Heart left ventricle (tissue), 13 donors: ENCODE data around the gene TFEC.

Experiments used
- POLR2A ChIP-seq, 2 donors: fragments of 450-650 bp; IDR thresholded peaks; one replicate each; pipeline ENCODE4 v1.6.1; 2017; ENCODE audit warnings: antibody characterized with exemption in 2 of 2, mild to moderate bottlenecking in 2 of 2, moderate library complexity in 2 of 2
- TF ChIP-seq, protein P1 (sequence below), 12 donors: fragments of 200-600 bp; sonication (generic) in 4 of 12; IDR thresholded peaks; one replicate each; pipeline versions ENCODE4 v1.5.0 to v1.8.0; 2018 to 2022; ENCODE audit warnings: antibody characterized with exemption in 12 of 12, mild to moderate bottlenecking in 5 of 12
- donor health status: ischemic (EF 13 %, LVEDD 7.1; RV severe dilation, severe dysfunction).
- donor health status: DM: no; HTN: yes; CAD: no.
- donor health status: DM: no; HTN: no; CAD: no.
- donor health status: ischemic (EF 25% LVEDD 6.9; RV normal size, moderate dysfunction).
- donor health status: ischemic (EF 25% LVEDD 5.7; RV mildly dilated, moderate dysfunction).
- donor health status: ischemic (EF 35%, LVEDD 5.7; RV mildly dilated, moderate dysfunction).
- donor health status: nonischemic (EF 11% LVEDD 7.7; RV severe dilation, severe dysfunction).
- donor health status: DM: yes; HTN: yes; CAD: no.
- donor health status: PGD.
- donor health status: ischemic (EF 29% LVEDD 5.4; RV normal size, mild dysfunction).
- donor health status: nonischemic (EF 23%, LVEDD 6.1; RV moderate dilation, normal function).

DNA sequence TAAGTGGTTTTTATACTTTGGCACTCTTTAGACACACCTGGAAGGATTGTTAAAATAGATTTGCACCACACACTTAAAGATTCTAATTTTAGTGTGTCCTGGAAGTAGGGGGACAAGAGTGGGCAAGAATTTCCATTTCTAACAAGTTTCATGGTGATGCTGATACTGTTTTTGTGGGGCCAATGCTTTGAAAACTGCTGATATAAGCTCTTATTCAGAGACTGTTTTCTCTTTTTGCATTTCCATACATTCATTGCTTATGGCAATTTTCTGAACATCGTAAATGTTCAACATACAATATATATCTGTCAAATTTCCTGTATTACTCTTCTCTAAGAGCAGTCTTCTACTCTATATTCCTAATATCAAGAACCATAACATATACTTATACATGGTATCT is 79.0 kb downstream of the TFEC start:
- TF ChIP-seq, protein P1, sequence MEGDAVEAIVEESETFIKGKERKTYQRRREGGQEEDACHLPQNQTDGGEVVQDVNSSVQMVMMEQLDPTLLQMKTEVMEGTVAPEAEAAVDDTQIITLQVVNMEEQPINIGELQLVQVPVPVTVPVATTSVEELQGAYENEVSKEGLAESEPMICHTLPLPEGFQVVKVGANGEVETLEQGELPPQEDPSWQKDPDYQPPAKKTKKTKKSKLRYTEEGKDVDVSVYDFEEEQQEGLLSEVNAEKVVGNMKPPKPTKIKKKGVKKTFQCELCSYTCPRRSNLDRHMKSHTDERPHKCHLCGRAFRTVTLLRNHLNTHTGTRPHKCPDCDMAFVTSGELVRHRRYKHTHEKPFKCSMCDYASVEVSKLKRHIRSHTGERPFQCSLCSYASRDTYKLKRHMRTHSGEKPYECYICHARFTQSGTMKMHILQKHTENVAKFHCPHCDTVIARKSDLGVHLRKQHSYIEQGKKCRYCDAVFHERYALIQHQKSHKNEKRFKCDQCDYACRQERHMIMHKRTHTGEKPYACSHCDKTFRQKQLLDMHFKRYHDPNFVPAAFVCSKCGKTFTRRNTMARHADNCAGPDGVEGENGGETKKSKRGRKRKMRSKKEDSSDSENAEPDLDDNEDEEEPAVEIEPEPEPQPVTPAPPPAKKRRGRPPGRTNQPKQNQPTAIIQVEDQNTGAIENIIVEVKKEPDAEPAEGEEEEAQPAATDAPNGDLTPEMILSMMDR (IDR thresholded peaks at IDR 0.05), result no peak
- no peak for TF ChIP-seq POLR2A (IDR thresholded peaks at IDR 0.05)
